WTC11 (cell line): ENCODE data around the gene BCL2A1. TPM values are rescaled to one million over a fixed set of nuclear protein-coding genes. Genes with fewer than 3 reads are reported as not detected.
"Not testable (repeated sequence)": the region's sequence is repeated elsewhere in the genome, so short reads cannot be mapped to it uniquely, and the experiment has no call there.

Source experiments
- ATAC-seq: fragments of 200-7000 bp; cut with Tn5 transposase; 2 replicates; pipeline ENCODE4 v1.10.0; 2021; ENCODE audit warnings: mild to moderate bottlenecking, moderate library complexity
- CTCF ChIA-PET: fragments of 300-600 bp; sonication (Branson Sonifier 250); formaldehyde crosslinking; loops from one replicate; lab custom pipeline; 2021; ENCODE audit warnings: antibody characterized with exemption; lab: Charles Lee
- POLR2A ChIA-PET: fragments of 350-600 bp; sonication (Branson Sonifier 250); formaldehyde crosslinking; loops from one replicate; lab custom pipeline; 2021; ENCODE audit warnings: antibody characterized with exemption; lab: Charles Lee
- DNase-seq: peaks from one replicate; pipeline ENCODE4 v3.0.0; 2021; ENCODE audit warnings: low spot score
- H3K27ac Mint-ChIP-seq: 2 replicates; pipeline ENCODE4 v1.8.0; 2021; ENCODE audit warnings: mixed read lengths
- H3K27me3 Mint-ChIP-seq: 2 replicates; pipeline ENCODE4 v1.8.0; 2021; ENCODE audit warnings: low read depth, mild to moderate bottlenecking, moderate library complexity, mixed read lengths
- H3K36me3 Mint-ChIP-seq: 2 replicates; pipeline ENCODE4 v1.8.0; 2021; ENCODE audit warnings: mixed read lengths
- H3K4me1 Mint-ChIP-seq: 2 replicates; pipeline ENCODE4 v1.8.0; 2022; ENCODE audit warnings: mixed read lengths
- H3K4me3 Mint-ChIP-seq: 2 replicates; pipeline ENCODE4 v1.8.0; 2021; ENCODE audit warnings: mild to moderate bottlenecking, moderate library complexity, mixed read lengths
- H3K9me3 Mint-ChIP-seq: 2 replicates; pipeline ENCODE4 v1.8.0; 2021; ENCODE audit warnings: mixed read lengths
- AFF4 ChIP-seq: sonication (generic); formaldehyde crosslinking; IDR thresholded peaks from 2 replicates; pipeline ENCODE4 v1.8.1; 2023; ENCODE audit warnings: mild to moderate bottlenecking, missing genetic modification reagents, borderline replicate concordance
- ATF3 ChIP-seq: sonication (generic); formaldehyde crosslinking; conservative IDR thresholded peaks from 2 replicates; pipeline ENCODE4 v1.8.1; 2022; ENCODE audit warnings: mild to moderate bottlenecking, missing genetic modification reagents
- E2F5 ChIP-seq: sonication (generic); formaldehyde crosslinking; IDR thresholded peaks from 2 replicates; pipeline ENCODE4 v1.8.1; 2022; ENCODE audit warnings: mild to moderate bottlenecking, moderate library complexity, missing genetic modification reagents
- JAZF1 ChIP-seq: fragments of 250-450 bp; sonication (Bioruptor Pico); IDR thresholded peaks from 2 replicates; pipeline ENCODE4 v1.9.0; 2021; ENCODE audit warnings: moderate library complexity, mild to moderate bottlenecking, inconsistent platforms
- NFE2L1 ChIP-seq: sonication (generic); formaldehyde crosslinking; IDR thresholded peaks from 2 replicates; pipeline ENCODE4 v1.8.1; 2023; ENCODE audit warnings: missing genetic modification reagents
- NR2C2 ChIP-seq: sonication (generic); formaldehyde crosslinking; IDR thresholded peaks from 2 replicates; pipeline ENCODE4 v1.8.0; 2022; ENCODE audit warnings: mild to moderate bottlenecking, missing genetic modification reagents
- NR3C1 ChIP-seq: sonication (generic); formaldehyde crosslinking; conservative IDR thresholded peaks from 2 replicates; pipeline ENCODE4 v1.8.1; 2023; ENCODE audit warnings: low read depth, mild to moderate bottlenecking, missing genetic modification reagents
- SMAD3 ChIP-seq: sonication (generic); formaldehyde crosslinking; IDR thresholded peaks from 2 replicates; pipeline ENCODE4 v1.8.0; 2022; ENCODE audit warnings: missing genetic modification reagents, mild to moderate bottlenecking, borderline replicate concordance
- SP1 ChIP-seq: sonication (generic); formaldehyde crosslinking; conservative IDR thresholded peaks from 2 replicates; pipeline ENCODE4 v1.8.1; 2022; ENCODE audit warnings: missing genetic modification reagents
- ZNF232 ChIP-seq: sonication (generic); formaldehyde crosslinking; IDR thresholded peaks from 2 replicates; pipeline ENCODE4 v1.8.0; 2022; ENCODE audit warnings: mild to moderate bottlenecking, missing genetic modification reagents
- ZNF317 ChIP-seq: sonication (generic); formaldehyde crosslinking; IDR thresholded peaks from 2 replicates; pipeline ENCODE4 v1.8.1; 2023; ENCODE audit warnings: low read depth, mild to moderate bottlenecking, moderate library complexity, missing genetic modification reagents, borderline replicate concordance
- ZNF396 ChIP-seq: fragments of 250-450 bp; sonication (Bioruptor Pico); IDR thresholded peaks from 2 replicates; pipeline ENCODE4 v1.8.0; 2021; ENCODE audit warnings: mild to moderate bottlenecking, moderate library complexity, borderline replicate concordance
- ZNF532 ChIP-seq: fragments of 250-450 bp; sonication (Bioruptor Pico); IDR thresholded peaks from 2 replicates; pipeline ENCODE4 v1.9.0; 2021; ENCODE audit warnings: mild to moderate bottlenecking, borderline replicate concordance
- total RNA-seq: library from RNA; stranded (reverse); gene quantifications from 3 replicates; pipeline ENCODE4 v1.2.3, GENCODE V29; 2021
- TF ChIP-seq, protein P1 (sequence below): sonication (generic); formaldehyde crosslinking; IDR thresholded peaks from 2 replicates; pipeline ENCODE4 v1.8.1; 2023; ENCODE audit warnings: mild to moderate bottlenecking, missing genetic modification reagents, moderate library complexity
- TF ChIP-seq, protein P2 (sequence below): sonication (generic); formaldehyde crosslinking; IDR thresholded peaks from 2 replicates; pipeline ENCODE4 v1.8.1; 2023; ENCODE audit warnings: mild to moderate bottlenecking, missing genetic modification reagents, moderate library complexity
- TF ChIP-seq, protein P3 (sequence below): fragments of 250-450 bp; sonication (Bioruptor Pico); conservative IDR thresholded peaks from 2 replicates; pipeline ENCODE4 v1.9.0; 2021; ENCODE audit warnings: mild to moderate bottlenecking
- TF ChIP-seq, protein P4 (sequence below): sonication (generic); formaldehyde crosslinking; IDR thresholded peaks from 2 replicates; pipeline ENCODE4 v1.8.0; 2023; ENCODE audit warnings: mild to moderate bottlenecking, missing genetic modification reagents

The BCL2A1 gene
- total RNA-seq, 1 experiment from 2014 or later, result 0.28 TPM

DNA sequence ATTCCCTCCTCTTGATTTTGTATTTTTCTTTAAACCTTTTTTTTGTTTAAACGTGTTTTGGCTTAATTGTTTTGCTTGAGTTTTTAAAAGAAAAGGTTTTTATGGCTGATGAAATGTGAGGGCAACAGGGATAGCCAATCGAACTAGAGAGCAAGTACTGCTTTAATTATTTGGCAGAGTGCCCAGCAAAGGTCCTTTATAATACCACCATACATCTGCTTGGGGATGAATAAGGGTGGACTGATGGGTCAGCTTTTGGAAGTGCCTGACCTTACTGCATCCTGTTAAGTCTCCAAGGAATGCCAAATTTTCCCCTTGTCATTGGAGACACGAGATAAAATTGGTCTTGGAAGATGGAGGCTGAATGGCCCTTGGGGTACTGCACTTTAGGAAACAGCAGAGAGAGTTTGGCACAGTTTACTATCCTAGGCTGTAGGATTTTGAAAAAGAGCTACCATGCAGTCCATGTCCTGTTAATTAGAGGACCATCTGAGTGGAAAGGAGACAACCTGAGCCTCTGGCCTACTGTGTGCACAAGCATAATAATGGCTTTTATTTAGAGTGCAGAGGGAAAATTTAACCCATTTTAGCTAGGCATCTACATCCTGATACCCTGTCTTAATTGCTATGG lies 54.4 kb downstream of the BCL2A1 start:
- ChIA-PET CTCF (no interaction called here), POLR2A (no interaction called here)
- no peak overlapping the region for H3K4me3 Mint-ChIP-seq
- peaks cover 86% of the 10 kb centered on the region for H3K36me3 Mint-ChIP-seq
- peaks cover 21% of the 10 kb centered on the region for H3K4me1 Mint-ChIP-seq
- no peak for DNase-seq
- H3K27me3 Mint-ChIP-seq, result no peaks in the 10 kb centered on the region
- peaks cover 73% of the 10 kb centered on the region for H3K9me3 Mint-ChIP-seq
- no peak for ATAC-seq
- TF ChIP-seq ATF3 (CRISPR knock-in tag) (no peak), SMAD3 (CRISPR knock-in tag) (no peak), NFE2L1 (CRISPR knock-in tag) (no peak), ZNF396 (CRISPR knock-in tag) (no peak), ZNF532 (no peak), NR3C1 (no peak), ZNF232 (CRISPR knock-in tag) (no peak), JAZF1 (CRISPR knock-in tag) (no peak), AFF4 (CRISPR knock-in tag) (no peak), E2F5 (CRISPR knock-in tag) (no peak), ZNF317 (no peak), SP1 (CRISPR knock-in tag) (no peak), NR2C2 (CRISPR knock-in tag) (no peak)
- TF ChIP-seq, protein P1, sequence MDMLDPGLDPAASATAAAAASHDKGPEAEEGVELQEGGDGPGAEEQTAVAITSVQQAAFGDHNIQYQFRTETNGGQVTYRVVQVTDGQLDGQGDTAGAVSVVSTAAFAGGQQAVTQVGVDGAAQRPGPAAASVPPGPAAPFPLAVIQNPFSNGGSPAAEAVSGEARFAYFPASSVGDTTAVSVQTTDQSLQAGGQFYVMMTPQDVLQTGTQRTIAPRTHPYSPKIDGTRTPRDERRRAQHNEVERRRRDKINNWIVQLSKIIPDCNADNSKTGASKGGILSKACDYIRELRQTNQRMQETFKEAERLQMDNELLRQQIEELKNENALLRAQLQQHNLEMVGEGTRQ (CRISPR knock-in tag), result no peak
- TF ChIP-seq, protein P2, sequence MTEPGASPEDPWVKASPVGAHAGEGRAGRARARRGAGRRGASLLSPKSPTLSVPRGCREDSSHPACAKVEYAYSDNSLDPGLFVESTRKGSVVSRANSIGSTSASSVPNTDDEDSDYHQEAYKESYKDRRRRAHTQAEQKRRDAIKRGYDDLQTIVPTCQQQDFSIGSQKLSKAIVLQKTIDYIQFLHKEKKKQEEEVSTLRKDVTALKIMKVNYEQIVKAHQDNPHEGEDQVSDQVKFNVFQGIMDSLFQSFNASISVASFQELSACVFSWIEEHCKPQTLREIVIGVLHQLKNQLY, result no peak
- TF ChIP-seq, protein P3, sequence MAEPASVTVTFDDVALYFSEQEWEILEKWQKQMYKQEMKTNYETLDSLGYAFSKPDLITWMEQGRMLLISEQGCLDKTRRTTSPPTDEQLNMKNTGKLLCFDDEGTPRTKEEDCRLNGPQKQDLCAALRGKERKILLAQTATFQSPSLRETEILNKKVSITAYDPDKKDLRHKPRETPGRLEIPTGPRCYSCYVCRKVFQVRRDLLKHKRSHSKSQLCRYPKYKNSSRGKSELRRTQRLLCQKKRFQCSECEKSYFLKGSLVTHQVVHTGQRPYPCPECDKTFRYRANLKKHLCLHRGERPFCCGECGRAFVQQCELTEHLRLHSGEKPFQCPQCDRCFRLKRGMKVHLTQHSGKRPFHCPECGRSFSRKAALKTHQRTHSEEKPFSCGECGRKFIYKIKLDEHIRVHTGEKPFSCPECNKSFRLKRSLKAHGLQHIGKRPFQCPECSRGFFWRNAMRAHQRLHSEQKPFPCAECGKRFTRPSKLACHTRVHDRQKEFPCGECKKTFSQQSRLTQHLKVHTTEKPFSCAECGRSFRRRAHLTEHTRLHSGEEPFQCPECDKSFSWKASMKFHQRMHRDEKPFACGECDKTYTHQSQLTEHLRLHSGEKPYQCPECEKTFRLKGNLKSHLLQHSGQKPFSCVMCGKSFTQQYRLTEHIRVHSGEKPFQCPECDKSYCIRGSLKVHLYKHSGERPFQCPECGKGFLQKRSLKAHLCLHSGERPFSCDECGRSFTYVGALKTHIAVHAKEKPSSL (CRISPR knock-in tag), result no peak
- TF ChIP-seq, protein P4, sequence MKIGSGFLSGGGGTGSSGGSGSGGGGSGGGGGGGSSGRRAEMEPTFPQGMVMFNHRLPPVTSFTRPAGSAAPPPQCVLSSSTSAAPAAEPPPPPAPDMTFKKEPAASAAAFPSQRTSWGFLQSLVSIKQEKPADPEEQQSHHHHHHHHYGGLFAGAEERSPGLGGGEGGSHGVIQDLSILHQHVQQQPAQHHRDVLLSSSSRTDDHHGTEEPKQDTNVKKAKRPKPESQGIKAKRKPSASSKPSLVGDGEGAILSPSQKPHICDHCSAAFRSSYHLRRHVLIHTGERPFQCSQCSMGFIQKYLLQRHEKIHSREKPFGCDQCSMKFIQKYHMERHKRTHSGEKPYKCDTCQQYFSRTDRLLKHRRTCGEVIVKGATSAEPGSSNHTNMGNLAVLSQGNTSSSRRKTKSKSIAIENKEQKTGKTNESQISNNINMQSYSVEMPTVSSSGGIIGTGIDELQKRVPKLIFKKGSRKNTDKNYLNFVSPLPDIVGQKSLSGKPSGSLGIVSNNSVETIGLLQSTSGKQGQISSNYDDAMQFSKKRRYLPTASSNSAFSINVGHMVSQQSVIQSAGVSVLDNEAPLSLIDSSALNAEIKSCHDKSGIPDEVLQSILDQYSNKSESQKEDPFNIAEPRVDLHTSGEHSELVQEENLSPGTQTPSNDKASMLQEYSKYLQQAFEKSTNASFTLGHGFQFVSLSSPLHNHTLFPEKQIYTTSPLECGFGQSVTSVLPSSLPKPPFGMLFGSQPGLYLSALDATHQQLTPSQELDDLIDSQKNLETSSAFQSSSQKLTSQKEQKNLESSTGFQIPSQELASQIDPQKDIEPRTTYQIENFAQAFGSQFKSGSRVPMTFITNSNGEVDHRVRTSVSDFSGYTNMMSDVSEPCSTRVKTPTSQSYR, result no peak
- H3K27ac Mint-ChIP-seq, result no peak overlapping the region

GRCh38 chr15:79915776-79916501 lies 55.1 kb downstream of the BCL2A1 start:
- Mint-ChIP-seq H3K4me1 (peaks cover 17% of the 10 kb centered on the region), H3K9me3 (peaks cover 68% of the 10 kb centered on the region), H3K36me3 (peaks cover 82% of the 10 kb centered on the region)
- POLR2A ChIA-PET, H3K27me3 Mint-ChIP-seq, H3K27ac Mint-ChIP-seq, CTCF ChIA-PET, ATAC-seq, DNase-seq, H3K4me3 Mint-ChIP-seq: not testable (repeated sequence)
